Activated CD4-positive, alpha-beta T cell treated with anti-CD3 and anti-CD28 coated beads, Interleukin-2, amount 50 U/mL, for 4 hours (primary cell): ENCODE results near the gene IST1.

Experiments used
- DNase-seq, 2 experiments: peaks; one replicate each; pipeline ENCODE4 v3.0.0-alpha.2; 2020

The IST1 gene

DNA sequence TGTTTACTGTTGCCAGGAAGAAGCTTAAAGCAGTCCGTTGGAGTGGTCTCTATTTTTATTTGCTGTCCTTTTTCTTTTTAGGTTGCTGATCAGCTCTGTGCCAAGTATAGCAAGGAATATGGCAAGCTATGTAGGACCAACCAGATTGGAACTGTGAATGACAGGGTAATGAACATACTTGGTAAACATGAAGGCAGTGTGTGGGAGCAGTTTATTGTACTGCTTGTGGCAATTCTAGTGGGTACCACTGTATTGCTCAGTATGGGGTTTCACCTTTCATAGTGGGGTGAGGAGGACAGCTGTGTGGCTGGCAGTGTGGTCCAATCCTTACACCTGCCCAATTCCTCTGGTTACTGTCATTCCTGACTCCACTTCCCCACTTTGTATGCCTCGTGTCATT, 25.3 kb downstream of the IST1 start:
- DNase-seq = no peak

DNA sequence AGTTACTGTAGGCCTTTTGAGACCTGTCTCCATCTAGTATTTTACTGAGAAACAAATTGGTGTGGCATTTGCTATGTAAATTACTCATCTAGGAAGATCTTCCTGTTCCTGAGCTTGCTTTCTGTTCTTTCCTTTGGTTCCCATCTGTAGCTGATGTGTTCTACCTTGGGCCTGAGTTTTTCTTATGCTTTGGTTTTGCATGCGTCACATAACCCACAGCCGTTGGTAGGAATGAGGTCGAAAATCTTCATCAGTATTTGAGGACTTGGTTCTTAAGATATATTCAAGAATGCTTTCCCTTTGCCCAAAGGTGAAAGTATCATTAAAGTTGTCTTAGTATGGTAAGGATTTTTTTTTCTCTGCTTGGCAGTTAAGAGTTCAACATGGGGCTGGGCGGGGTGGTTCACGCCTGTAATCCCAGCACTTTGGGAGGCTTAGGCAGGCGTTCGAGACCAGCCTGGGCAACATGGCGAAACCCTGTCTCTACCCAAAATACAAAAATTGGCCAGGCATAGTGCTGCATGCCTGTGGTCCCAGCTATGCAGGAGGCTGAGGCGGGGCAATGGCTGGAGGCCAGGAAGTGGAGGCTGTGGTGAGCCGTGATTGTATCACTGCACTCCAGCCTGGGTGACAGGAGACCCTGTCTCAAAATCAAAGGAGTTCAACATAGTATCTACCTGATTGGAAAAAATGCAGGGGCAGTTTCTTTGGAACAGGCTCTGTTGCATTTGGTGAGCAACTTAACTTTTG, 28.8 kb downstream of the IST1 start:
- DNase-seq = no peak

GRCh38 chr16:71924710-71925109, 29.4 kb downstream of the IST1 start:
- DNase-seq = no peak

- no peak for DNase-seq
These were observed 32.1 kb downstream of the IST1 start for GRCh38 chr16:71927383-71927782.

GRCh38 chr16:71927787-71928186, 32.5 kb downstream of the IST1 start:
- no peak for DNase-seq

DNA sequence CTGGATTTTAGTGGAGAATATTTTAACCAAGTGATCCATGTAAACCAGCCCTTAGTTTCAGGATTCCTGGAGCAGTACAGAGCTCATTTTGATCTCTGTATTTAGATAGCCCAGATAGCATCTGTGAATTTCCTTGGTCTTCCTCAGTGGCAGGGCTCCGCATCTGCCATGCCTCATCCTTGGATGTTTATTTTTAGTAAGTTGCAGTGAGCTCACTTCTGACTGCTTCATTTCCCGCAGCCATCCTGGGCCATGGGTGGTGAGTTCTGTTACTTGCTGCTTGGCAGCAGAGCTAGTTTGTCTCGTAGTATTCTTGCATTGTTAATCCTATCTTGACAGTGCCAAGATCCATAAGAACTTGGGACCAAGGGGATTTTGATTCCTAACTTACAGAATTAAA, 33.7 kb downstream of the IST1 start:
- DNase-seq = no peak

- DNase-seq = no peak
These were observed 34.8 kb downstream of the IST1 start for GRCh38 chr16:71930013-71930563.

DNA sequence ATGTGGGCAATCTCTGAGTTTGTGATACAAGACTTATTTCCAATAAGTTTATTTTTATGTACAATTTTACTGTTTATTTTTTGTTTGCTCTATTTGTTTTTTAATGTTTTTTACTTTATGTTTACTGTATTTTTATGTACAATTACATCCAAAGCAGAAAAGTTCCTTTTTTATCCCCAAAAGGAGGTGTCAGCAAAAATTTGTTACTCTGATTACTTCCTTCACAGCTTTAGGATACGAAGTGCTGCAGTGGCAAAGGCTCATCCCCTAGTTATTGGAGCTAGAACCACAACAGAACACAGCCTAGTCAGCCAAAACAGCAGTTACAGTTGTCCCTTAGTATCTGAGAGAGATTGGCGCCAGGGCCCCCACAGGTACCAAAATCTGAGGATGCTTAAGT, 35.7 kb downstream of the IST1 start:
- DNase-seq = no peak

DNA sequence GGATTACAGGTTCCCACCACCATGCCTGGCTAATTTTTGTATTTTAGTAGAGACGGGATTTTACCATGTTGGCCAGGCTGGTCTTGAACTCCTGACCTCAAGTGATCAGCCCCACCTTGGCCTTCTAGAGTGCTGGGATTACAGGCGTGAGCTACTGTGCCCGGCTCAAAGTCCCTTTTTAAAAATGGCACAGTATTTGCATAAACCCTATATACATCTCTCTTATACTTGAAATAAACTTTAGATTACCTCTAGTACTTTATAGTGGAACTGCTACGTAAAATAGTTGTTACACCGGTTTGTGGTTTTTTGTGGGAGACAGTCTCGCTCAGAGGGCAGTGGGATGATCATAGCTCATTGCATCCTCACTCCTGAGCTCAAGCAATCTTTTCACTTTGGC, 36.3 kb downstream of the IST1 start:
- DNase-seq = no peak

- DNase-seq = no peak
These were observed 37.7 kb downstream of the IST1 start for GRCh38 chr16:71933017-71933416.

DNA sequence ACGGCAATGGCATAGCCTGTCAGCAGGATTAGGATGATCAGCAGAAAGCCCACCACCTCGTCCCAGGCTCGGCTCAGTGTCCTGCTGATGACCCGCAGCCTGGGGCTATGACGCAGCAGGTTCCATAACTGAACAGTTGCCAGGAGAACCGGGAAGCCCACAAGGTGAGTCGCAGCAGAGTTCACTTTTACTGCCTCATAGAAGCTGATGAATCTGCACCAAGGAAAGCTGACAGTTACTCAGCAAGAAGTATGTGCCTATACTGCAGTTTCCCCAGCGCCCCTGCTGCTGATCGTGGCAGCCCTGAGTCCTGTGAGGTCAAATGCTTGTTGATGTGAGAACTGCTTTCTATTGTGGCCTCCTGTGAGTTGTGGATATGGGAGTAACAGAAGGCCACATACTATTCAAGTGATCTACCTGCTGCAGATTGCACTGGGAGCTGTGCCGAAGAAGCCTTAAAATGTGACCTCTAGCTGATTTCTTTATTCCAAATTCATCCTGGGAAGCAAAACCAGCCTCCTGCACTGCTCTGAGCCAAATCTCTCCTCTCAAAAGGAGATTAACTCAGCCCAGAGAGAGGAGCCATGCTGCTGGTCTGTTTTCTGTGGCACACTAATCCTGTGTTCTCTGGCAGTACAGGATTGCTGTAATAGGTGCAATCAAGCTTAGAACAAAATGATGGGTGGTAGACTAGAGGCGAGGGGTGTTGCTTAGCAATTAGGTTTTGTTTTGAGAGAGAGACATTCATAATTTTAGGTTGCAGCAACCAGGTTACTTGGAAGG, 38.8 kb downstream of the IST1 start:
- DNase-seq = no peak

- no peak for DNase-seq
These were observed 42.7 kb downstream of the IST1 start for GRCh38 chr16:71937868-71938510.

- DNase-seq = no peak
These were observed 48.6 kb downstream of the IST1 start for GRCh38 chr16:71943887-71944286.

GRCh38 chr16:71945616-71946015, 50.3 kb downstream of the IST1 start:
- DNase-seq = no peak

GRCh38 chr16:71952825-71953224, 57.5 kb downstream of the IST1 start:
- no peak for DNase-seq

GRCh38 chr16:71954180-71954579, 58.8 kb downstream of the IST1 start:
- no peak for DNase-seq

- DNase-seq = no peak
These were observed 59.4 kb downstream of the IST1 start for GRCh38 chr16:71954699-71955195.

- DNase-seq = no peak
These were observed 61.2 kb downstream of the IST1 start for GRCh38 chr16:71956486-71956885.

- peak; percentile 79 to 81 for DNase-seq
These were observed 66.0 kb downstream of the IST1 start for GRCh38 chr16:71961066-71962039.

DNA sequence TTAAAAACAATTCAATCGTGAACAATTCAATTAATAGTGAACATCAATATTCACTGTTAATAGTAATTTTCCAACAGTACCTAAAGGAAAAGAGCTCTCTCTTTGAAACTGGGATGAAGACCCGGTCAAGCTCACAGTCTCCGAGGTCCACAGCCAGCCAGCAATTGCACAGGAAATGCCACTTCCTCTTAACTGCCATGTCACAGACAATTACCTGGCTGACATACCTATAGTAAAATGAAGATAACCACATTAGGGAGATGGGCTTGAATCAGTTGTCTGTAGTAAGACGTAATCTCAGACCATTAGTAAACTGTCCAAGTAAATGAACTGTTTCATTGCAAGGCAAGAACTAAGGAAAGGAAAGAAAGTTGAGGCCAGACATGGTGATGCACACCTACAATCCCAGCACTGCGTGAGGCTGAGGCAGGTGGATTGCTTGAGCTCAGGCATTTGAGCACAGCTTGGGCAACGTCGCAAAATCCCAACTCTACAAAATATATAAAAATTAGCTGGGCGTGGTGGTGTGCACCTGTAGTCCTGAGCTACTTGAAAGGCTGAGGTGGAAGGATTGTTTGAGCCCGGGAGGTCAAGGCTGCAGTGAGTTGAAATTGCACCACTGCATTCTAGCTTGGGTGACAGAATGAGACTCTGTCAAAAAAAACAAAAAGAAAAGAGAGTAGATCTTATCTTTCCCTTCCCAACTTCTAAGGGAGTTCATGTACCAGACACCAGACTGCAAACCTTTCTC, 68.0 kb downstream of the IST1 start:
- DNase-seq = no peak

DNA sequence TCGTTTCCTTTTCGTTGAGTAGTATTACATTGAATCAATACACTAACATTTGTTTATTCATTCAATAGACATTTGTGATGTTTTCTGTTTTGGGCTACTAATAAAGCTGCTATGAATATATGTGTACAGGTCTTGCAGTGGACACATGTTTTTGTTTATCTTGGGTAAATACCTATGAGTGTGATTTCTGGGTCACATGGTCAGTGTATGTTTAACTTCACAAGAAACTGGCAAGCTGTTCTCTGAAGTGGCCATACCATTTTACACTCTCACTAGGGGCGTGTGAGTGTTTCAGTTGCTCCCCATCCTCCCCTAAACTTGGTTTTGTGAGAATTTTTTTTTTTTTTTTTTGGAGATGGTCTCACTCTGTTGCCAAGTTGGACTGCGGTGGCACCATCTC, 69.9 kb downstream of the IST1 start:
- no peak for DNase-seq
